ENCODE results near the gene ACOX2.

DNA sequence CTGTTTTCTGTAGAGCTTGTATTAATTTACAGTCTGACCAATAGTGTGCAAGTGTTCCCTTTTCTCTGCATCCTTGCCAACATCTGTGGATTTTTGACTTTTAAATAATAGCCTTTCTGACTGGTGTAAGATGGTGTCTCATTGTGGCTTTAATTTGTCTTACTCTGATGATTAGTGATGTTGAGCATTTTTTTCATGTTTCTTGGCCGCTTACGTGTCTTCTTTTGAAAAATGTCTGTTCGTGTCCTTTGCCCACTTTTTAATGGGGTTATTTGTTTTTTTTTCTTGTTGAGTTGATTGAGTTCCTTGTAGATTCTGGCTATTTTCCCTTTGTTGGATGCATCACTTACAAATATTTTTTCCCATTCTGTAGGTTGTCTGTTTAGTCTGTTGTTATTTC, 7.6 kb upstream of the ACOX2 start:
- no peak for TF ChIP-seq NFRKB (IDR thresholded peaks at IDR 0.05)
- no peak for TF ChIP-seq ELF4 (IDR thresholded peaks at IDR 0.05)
- no peak for TF ChIP-seq FOXM1 (IDR thresholded peaks at IDR 0.05; ENCODE audit: borderline replicate concordance)
- no peak for TF ChIP-seq TARDBP (IDR thresholded peaks at IDR 0.05)
- no peak for TF ChIP-seq SUZ12 (IDR thresholded peaks at IDR 0.05)

Data from HEK293T (cell line).